ENCODE results near the gene KCNJ13.
"Not testable (repeated sequence)": the region's sequence is repeated elsewhere in the genome, so short reads cannot be mapped to it uniquely, and the experiment has no call there.

Gene KCNJ13

GRCh38 chr2:232767866-232768265 lies 8.5 kb downstream of the KCNJ13 start:
- DNase-seq (ENCODE audit: low read depth in 2 of 2), result no peak

- DNase-seq (ENCODE audit: low read depth in 2 of 2), result peak; percentile 9 to 14
These were observed 15.0 kb downstream of the KCNJ13 start for GRCh38 chr2:232761301-232761907.

DNA sequence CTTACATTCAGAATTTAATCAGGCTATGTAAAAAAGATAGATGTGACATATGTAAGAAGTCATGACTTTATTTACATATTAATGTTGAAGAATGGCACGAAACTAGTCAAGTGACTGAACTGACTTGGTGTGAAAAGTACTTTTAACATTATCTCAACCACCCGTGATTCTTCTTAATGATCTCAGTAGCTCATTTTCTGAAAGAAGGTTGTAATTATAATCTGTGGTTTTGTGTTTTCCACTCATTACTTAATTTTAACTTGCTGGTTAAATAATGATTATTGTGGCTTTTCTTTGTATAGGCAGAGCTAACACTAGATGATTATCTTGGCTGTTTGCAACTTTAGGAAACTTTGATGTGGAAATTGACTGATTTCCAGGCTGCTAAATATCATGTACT lies 18.5 kb downstream of the KCNJ13 start:
- no peak for DNase-seq (ENCODE audit: low read depth in 2 of 2)

DNA sequence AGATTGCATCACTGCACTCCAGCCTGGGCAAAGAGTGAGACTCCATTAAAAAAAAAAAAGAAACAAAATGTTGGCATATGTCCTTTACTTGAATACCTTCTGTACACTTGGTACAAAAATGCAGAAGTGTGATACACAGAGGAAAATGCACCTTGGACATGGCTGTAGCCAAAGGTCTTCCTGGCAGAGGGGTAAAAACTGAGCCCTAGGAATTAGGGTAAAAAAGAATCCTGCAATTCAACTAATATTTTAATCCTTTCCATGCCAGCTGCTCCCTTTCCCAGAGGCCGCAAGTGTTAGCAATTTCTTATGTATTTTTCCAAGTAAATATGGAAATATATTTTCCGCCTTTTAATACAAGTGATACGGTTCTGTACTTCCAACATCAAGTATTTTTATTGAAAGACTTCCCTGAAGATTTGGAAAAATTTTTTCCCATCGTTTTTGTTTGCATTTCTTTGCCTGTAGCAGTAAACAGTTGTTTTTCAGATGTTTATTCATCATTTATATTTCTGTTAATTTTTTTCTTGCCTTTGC lies 26.2 kb downstream of the KCNJ13 start:
- DNase-seq (ENCODE audit: low read depth in 2 of 2), result no peak

GRCh38 chr2:232749331-232749730 lies 27.0 kb downstream of the KCNJ13 start:
- no peak for DNase-seq (ENCODE audit: low read depth in 2 of 2)

DNA sequence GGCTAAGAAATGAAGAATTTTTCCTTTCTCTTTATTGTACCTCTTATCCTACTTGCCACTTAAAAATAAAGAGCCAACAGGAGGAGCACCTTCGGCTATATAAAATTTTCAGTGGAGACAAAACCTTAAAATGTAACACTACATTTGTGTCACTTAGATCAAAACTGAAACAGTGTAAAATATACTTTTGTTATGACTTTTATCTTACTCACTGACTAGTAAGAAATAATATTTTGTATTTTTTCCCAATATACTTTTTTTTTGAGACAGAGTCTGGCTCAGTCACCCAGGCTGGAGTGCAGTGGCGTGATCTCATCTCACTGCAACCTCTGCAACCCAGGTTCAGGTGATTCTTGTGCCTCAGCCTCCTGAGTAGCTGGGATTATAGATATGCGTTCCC lies 28.3 kb downstream of the KCNJ13 start:
- no peak for DNase-seq (ENCODE audit: low read depth in 2 of 2)

DNA sequence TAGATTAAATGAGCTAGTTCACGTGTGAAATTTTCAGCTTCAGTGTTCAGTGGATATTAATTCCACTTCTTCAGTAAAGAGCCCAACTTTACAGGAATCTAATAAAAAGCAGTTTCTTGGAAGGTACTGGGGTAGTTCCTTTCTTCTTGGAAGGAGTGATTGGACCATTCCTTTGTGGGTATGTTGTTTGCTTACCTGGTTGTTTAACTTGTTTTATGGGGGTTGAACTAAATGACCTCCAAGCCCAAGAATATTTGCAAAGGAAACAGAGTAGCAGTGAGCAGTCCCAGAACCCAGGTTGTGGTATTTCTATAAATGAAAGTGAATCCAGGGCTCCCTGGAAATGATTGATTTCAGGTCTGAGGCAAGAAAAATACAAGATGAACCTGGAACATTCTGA lies 31.4 kb downstream of the KCNJ13 start:
- no peak for DNase-seq (ENCODE audit: low read depth in 2 of 2)

DNA sequence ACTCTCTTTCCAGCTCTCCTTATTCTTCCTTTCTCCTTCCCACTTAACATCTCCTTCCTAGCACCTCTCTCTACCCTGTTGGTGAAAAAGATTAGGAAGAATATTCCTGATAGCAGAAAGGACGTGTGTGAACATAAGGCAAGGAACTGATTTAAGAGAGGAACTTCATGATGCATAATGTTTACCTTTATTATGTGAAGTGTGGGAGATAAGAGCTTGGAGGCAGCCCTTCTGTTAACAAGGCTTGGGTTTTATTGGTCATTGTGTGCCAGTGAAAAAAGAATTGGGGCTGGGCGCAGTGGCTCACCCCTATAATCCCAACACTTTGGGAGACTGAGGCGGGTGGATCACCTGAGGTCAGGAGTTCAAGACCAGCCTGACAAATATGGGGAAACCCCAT lies 34.4 kb downstream of the KCNJ13 start:
- no peak for DNase-seq (ENCODE audit: low read depth in 2 of 2)

GRCh38 chr2:232741294-232741693 lies 35.1 kb downstream of the KCNJ13 start:
- DNase-seq (ENCODE audit: low read depth in 2 of 2), result no peak

DNA sequence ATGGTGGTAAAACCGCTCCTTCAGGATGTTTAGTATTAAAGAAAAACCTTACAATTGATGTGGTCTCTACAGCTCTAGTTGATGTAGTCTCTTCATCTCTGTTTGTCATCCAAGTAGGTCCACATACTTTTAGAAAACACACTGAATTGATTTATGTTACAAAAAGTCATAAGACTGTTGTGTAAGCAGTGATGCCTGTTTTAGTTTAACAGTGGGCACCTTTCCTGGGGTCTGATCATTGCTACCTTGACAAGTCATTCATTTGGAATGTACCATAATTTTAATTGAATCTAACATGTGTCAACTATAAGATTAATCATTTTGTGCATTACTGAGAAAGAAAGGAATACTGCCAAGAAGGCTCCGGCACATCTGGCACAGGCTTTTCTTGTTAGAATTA lies 44.9 kb downstream of the KCNJ13 start:
- no peak for DNase-seq (ENCODE audit: low read depth in 2 of 2)

- DNase-seq (ENCODE audit: low read depth in 2 of 2), result no peak
These were observed 47.6 kb downstream of the KCNJ13 start for GRCh38 chr2:232728785-232729184.

- no peak for DNase-seq (ENCODE audit: low read depth in 2 of 2)
These were observed 53.3 kb downstream of the KCNJ13 start for GRCh38 chr2:232723027-232723426.

DNA sequence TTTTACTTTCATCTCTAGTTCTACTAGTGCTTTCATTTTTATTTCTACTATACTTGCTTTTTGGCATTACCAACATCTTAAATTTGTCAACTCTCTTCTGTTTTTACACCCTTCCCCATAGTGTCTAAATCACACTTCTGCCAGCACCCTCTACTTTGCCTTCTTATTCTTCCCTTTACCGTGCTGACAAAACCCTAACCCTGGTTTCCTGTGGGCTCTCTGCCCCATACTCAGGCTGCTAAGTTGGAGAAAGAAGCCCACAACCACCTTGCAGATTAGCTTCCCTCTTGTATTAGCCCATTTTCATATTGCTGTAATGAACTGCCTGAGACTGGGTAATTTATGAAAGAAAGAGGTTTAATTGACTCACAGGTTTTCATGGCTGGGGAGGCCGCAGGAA lies 54.5 kb downstream of the KCNJ13 start:
- no peak for DNase-seq (ENCODE audit: low read depth in 2 of 2)

- no peak for DNase-seq (ENCODE audit: low read depth in 2 of 2)
These were observed 55.1 kb downstream of the KCNJ13 start for GRCh38 chr2:232721261-232721660.

- DNase-seq (ENCODE audit: low read depth in 2 of 2), result not testable (repeated sequence)
These were observed 56.3 kb downstream of the KCNJ13 start for GRCh38 chr2:232720056-232720455.

Data from stimulated activated CD4-positive, alpha-beta T cell treated with anti-CD3 and anti-CD28 coated beads, Interleukin-15, amount 100 ng/mL, for 48 hours (primary cell).